Uterus (tissue), 2 donors: Measurements from ENCODE around the gene PRKN.

Source experiments
- CTCF ChIP-seq, 4 experiments: fragments of 200-600 bp in 2 of 4; fragments of 450-650 bp in 2 of 4; sonication (generic) in 2 of 4; IDR thresholded peaks; one replicate each; pipeline ENCODE4 v1.5.1; 2016 to 2019; ENCODE audit warnings: antibody characterized with exemption in 4 of 4, mild to moderate bottlenecking in 2 of 4, moderate library complexity in 1 of 4
- POLR2A ChIP-seq, 2 donors: fragments of 450-650 bp; IDR thresholded peaks; one replicate each; pipeline ENCODE4 v1.6.1; 2016; ENCODE audit warnings: antibody characterized with exemption in 2 of 2, mild to moderate bottlenecking in 1 of 2, moderate library complexity in 1 of 2

GRCh38 chr6:162124710-162125435 is 602.7 kb downstream of the PRKN start:
- TF ChIP-seq CTCF (IDR thresholded peaks at IDR 0.05), result no peak
- no peak for TF ChIP-seq POLR2A (IDR thresholded peaks at IDR 0.05)
